Astrocyte of the hippocampus (primary cell): ENCODE measurements around the gene WFDC1.

ENCODE experiments used
- DNase-seq: peaks from one replicate; pipeline ENCODE4 v3.0.0; 2011; ENCODE audit warnings: low read depth, low spot score

The WFDC1 gene

DNA sequence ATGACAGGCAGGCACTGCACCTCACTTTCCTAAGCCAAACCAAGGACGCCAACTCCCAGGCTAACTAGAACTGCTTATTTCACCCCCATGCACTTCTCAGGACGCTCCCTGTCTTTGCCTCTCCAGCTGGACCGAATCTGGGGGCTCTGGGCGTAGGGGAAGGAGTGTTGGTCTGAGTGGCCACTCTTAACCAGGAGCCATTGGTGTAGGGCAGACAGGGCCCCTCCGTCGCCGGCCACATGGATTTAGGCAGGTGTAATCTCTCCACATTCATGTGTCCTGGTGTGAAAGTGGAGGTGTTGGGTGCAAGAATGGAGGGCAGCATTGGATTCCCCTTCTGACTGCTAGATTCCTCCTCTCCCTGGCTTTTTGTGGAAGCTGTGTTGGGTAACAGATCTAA, 83.4 kb downstream of the WFDC1 start:
- no peak for DNase-seq

DNA sequence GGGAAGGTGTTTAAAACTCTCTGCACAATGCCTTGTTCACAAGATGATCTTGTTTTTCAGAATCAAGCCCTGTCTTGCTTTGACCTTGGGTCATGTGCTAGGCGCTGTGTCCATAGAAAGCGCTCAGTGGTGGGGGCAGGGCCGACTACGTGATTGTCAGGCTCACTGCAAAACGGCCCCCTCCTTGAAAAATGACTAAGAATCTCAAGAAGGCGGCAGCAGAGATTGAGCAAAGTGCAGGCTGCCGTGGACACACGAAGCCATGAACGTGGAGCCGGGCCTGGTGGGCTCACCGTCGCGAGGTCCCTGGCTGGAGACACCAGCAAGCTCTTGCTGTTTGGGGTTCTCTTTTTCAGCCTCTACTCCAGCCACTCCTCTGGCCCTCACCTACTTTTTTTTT, 83.9 kb downstream of the WFDC1 start:
- DNase-seq = no peak

DNA sequence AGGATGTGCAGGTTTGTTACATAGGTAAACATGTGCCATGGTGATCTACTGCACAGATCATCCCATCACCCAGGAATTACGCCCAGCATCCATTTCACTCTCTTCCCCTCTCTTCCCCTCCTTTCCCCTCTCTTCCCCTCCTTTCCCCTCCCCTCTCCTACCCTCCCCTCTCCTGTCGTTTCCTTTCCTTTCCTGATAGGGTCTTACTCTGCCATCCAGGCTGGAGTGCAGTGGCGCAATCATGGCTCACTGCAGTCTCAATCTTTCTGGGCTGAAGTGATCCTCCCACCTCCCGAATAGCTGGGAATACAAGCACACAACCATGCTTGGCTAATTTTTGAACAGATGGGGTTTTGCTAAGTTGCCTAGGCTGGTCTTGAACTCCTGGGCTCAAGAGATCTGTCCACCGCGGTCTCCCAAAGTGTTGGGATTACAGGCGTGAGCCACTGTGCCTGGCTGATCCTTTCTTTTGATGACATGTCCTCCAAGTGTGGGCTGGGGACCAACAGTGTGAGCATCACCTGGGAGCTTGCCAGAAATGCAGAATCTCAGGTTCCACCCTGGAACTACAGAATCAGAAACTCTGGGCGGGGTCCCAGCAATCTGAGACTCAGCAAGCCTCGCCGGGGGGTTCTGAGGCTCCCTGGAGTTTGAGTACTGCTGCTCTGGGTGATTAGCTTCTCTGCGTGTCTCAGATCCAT, 84.5 kb downstream of the WFDC1 start:
- DNase-seq = no peak
